MM.1S (cell line): Measurements from ENCODE around the gene EPHA6.

Experiments
- DNase-seq: peaks from one replicate; pipeline ENCODE4 v3.0.0-alpha.2; 2015
- H2AFZ ChIP-seq: fragments of 300-600 bp; sonication (generic); 2 replicates; pipeline ENCODE4 v1.6.0; 2016; ENCODE audit warnings: antibody characterized with exemption, low read length
- H3F3A ChIP-seq: fragments of 300-600 bp; sonication (generic); 2 replicates; pipeline ENCODE4 v1.6.1; 2016; ENCODE audit warnings: mild to moderate bottlenecking, antibody characterized with exemption, low read length, moderate library complexity, mixed read lengths; ENCODE audit not compliant: insufficient read depth
- H3K27ac ChIP-seq: fragments of 300-600 bp; sonication (generic); 2 replicates; pipeline ENCODE4 v1.5.1; 2016; ENCODE audit warnings: mild to moderate bottlenecking, low read length
- H3K27me3 ChIP-seq: fragments of 300-600 bp; sonication (generic); replicated peaks from 2 replicates; pipeline ENCODE4 v1.6.0; 2016; ENCODE audit warnings: low read length; ENCODE audit not compliant: insufficient read depth
- H3K36me3 ChIP-seq: fragments of 300-600 bp; sonication (generic); replicated peaks from 2 replicates; pipeline ENCODE4 v1.6.1; 2016; ENCODE audit warnings: mild to moderate bottlenecking, low read length, mixed read lengths; ENCODE audit not compliant: insufficient read depth
- H3K4me1 ChIP-seq: fragments of 300-600 bp; sonication (generic); 2 replicates; pipeline ENCODE4 v1.6.1; 2016; ENCODE audit warnings: low read length, mixed read lengths
- H3K4me2 ChIP-seq: fragments of 300-600 bp; sonication (generic); 2 replicates; pipeline ENCODE4 v1.6.0; 2016; ENCODE audit warnings: low read depth, low read length
- H3K4me3 ChIP-seq: fragments of 300-600 bp; sonication (generic); 2 replicates; pipeline ENCODE4 v1.5.1; 2016; ENCODE audit warnings: low read length, mixed read lengths
- H3K79me2 ChIP-seq: fragments of 300-600 bp; sonication (generic); 2 replicates; pipeline ENCODE4 v1.6.1; 2016; ENCODE audit warnings: mixed run types, low read length, mixed read lengths
- H3K9ac ChIP-seq: fragments of 300-600 bp; sonication (generic); 2 replicates; pipeline ENCODE4 v1.6.1; 2016; ENCODE audit warnings: low read length, mixed read lengths
- H3K9me2 ChIP-seq: fragments of 300-600 bp; sonication (generic); replicated peaks from 2 replicates; pipeline ENCODE4 v1.6.1; 2016; ENCODE audit warnings: mild to moderate bottlenecking, low read length, mixed read lengths; ENCODE audit not compliant: insufficient read depth
- H3K9me3 ChIP-seq: fragments of 300-600 bp; sonication (generic); replicated peaks from 2 replicates; pipeline ENCODE4 v1.6.1; 2016; ENCODE audit warnings: mild to moderate bottlenecking, low read length, mixed read lengths; ENCODE audit not compliant: insufficient read depth
- H4K20me1 ChIP-seq: fragments of 300-600 bp; sonication (generic); 2 replicates; pipeline ENCODE4 v1.6.1; 2016; ENCODE audit warnings: mild to moderate bottlenecking, low read length, moderate library complexity, mixed read lengths; ENCODE audit not compliant: insufficient read depth
- CTCF ChIP-seq: fragments of 300-600 bp; sonication (generic); IDR thresholded peaks from 2 replicates; pipeline ENCODE4 v1.5.1; 2016; ENCODE audit warnings: antibody characterized with exemption, low read length, mixed read lengths
- EZH2 ChIP-seq: fragments of 300-600 bp; sonication (generic); optimal IDR thresholded peaks from 2 replicates; pipeline ENCODE3; 2017; ENCODE audit warnings: low read depth, mild to moderate bottlenecking, antibody characterized with exemption, low read length, mixed read lengths
- EZH2phosphoT487 ChIP-seq: fragments of 300-600 bp; sonication (generic); IDR thresholded peaks from 2 replicates; pipeline ENCODE4 v1.6.1; 2018; ENCODE audit warnings: antibody characterized with exemption, low read length

EPHA6 gene

GRCh38 chr3:97665896-97666295 lies 851.5 kb downstream of the EPHA6 start:
- no peaks in the 10 kb centered on the region for H4K20me1 ChIP-seq
- H3K9me3 ChIP-seq = no peaks in the 10 kb centered on the region
- DNase-seq = no peak
- H3K27me3 ChIP-seq = no peaks in the 10 kb centered on the region
- no peaks in the 10 kb centered on the region for H3F3A ChIP-seq
- no peak overlapping the region for H3K9ac ChIP-seq
- no peak overlapping the region for H3K27ac ChIP-seq
- H2AFZ ChIP-seq = no peak overlapping the region
- H3K4me3 ChIP-seq = no peak overlapping the region
- no peaks in the 10 kb centered on the region for H3K9me2 ChIP-seq
- no peak overlapping the region for H3K4me2 ChIP-seq
- H3K4me1 ChIP-seq = no peaks in the 10 kb centered on the region
- no peaks in the 10 kb centered on the region for H3K79me2 ChIP-seq
- no peaks in the 10 kb centered on the region for H3K36me3 ChIP-seq
- TF ChIP-seq CTCF = no peak
- TF ChIP-seq EZH2 = no peak
- no peak for TF ChIP-seq EZH2phosphoT487

GRCh38 chr3:97670952-97671351 lies 856.6 kb downstream of the EPHA6 start:
- H3K79me2 ChIP-seq = no peaks in the 10 kb centered on the region
- no peaks in the 10 kb centered on the region for H3K9me2 ChIP-seq
- H3K4me3 ChIP-seq = no peak overlapping the region
- H3K36me3 ChIP-seq = no peaks in the 10 kb centered on the region
- H3K4me1 ChIP-seq = no peaks in the 10 kb centered on the region
- no peak overlapping the region for H3K9ac ChIP-seq
- H3K9me3 ChIP-seq = no peaks in the 10 kb centered on the region
- TF ChIP-seq EZH2phosphoT487 (no peak), EZH2 (no peak), CTCF (no peak)
- no peak overlapping the region for H3K27ac ChIP-seq
- H3F3A ChIP-seq = no peaks in the 10 kb centered on the region
- H3K4me2 ChIP-seq = no peak overlapping the region
- no peaks in the 10 kb centered on the region for H3K27me3 ChIP-seq
- no peaks in the 10 kb centered on the region for H4K20me1 ChIP-seq
- no peak for DNase-seq
- H2AFZ ChIP-seq = no peak overlapping the region

GRCh38 chr3:97673357-97673997 lies 859.1 kb downstream of the EPHA6 start:
- Histone ChIP-seq H3F3A (no peaks in the 10 kb centered on the region), H3K27me3 (no peaks in the 10 kb centered on the region), H3K27ac (no peak overlapping the region), H3K79me2 (no peaks in the 10 kb centered on the region), H3K4me1 (no peaks in the 10 kb centered on the region), H2AFZ (no peak overlapping the region), H3K4me2 (no peak overlapping the region), H4K20me1 (no peaks in the 10 kb centered on the region), H3K9me2 (no peaks in the 10 kb centered on the region), H3K4me3 (no peak overlapping the region), H3K9ac (no peak overlapping the region), H3K36me3 (no peaks in the 10 kb centered on the region), H3K9me3 (no peaks in the 10 kb centered on the region)
- no peak for DNase-seq
- TF ChIP-seq EZH2 = no peak

GRCh38 chr3:97674461-97674860 lies 860.1 kb downstream of the EPHA6 start:
- Histone ChIP-seq H3K9me3 (no peaks in the 10 kb centered on the region), H3K27ac (no peak overlapping the region), H4K20me1 (no peaks in the 10 kb centered on the region), H3K4me1 (no peaks in the 10 kb centered on the region), H3K9me2 (no peaks in the 10 kb centered on the region), H3F3A (no peaks in the 10 kb centered on the region), H3K4me2 (no peak overlapping the region), H2AFZ (no peak overlapping the region), H3K36me3 (no peaks in the 10 kb centered on the region), H3K79me2 (no peaks in the 10 kb centered on the region), H3K4me3 (no peak overlapping the region), H3K9ac (no peak overlapping the region), H3K27me3 (no peaks in the 10 kb centered on the region)
- no peak for DNase-seq
- TF ChIP-seq CTCF = no peak
- TF ChIP-seq EZH2 = no peak
- no peak for TF ChIP-seq EZH2phosphoT487
